NCI-H1417 treated with DMSO at 0.1 percent for 48 hours (cell line): ENCODE measurements around the gene BACE2.
"Not testable (repeated sequence)": the region's sequence is repeated elsewhere in the genome, so short reads cannot be mapped to it uniquely, and the experiment has no call there.

Experiments
- DNase-seq: peaks from one replicate; lab custom pipeline; 2025; lab: John Stamatoyannopoulos, UW

Gene BACE2

GRCh38 chr21:41215856-41216408, 48.0 kb downstream of the BACE2 start:
- DNase-seq: no peak

GRCh38 chr21:41216486-41216885, 48.5 kb downstream of the BACE2 start:
- DNase-seq: no peak

GRCh38 chr21:41217671-41218385, 49.9 kb downstream of the BACE2 start:
- DNase-seq: no peak

- no peak for DNase-seq
Measured at GRCh38 chr21:41219498-41220207, 51.7 kb downstream of the BACE2 start.

- DNase-seq: no peak
Measured at GRCh38 chr21:41220208-41220733, 52.3 kb downstream of the BACE2 start.

- no peak for DNase-seq
Measured at GRCh38 chr21:41222247-41223068, 54.5 kb downstream of the BACE2 start.

GRCh38 chr21:41226853-41227252, 58.9 kb downstream of the BACE2 start:
- no peak for DNase-seq

GRCh38 chr21:41227357-41228005, 59.5 kb downstream of the BACE2 start:
- DNase-seq: no peak

GRCh38 chr21:41228006-41228370, 60.0 kb downstream of the BACE2 start:
- no peak for DNase-seq

GRCh38 chr21:41228492-41228891, 60.5 kb downstream of the BACE2 start:
- no peak for DNase-seq

GRCh38 chr21:41228958-41229357, 61.0 kb downstream of the BACE2 start:
- DNase-seq: no peak

- no peak for DNase-seq
Measured at GRCh38 chr21:41229509-41230248, 61.7 kb downstream of the BACE2 start.

GRCh38 chr21:41230497-41230896, 62.5 kb downstream of the BACE2 start:
- DNase-seq: no peak

GRCh38 chr21:41231060-41231459, 63.1 kb downstream of the BACE2 start:
- DNase-seq: no peak

- no peak for DNase-seq
Measured at GRCh38 chr21:41232013-41232412, 64.1 kb downstream of the BACE2 start.

- DNase-seq: no peak
Measured at GRCh38 chr21:41233916-41234315, 66.0 kb downstream of the BACE2 start.

GRCh38 chr21:41234569-41234968, 66.6 kb downstream of the BACE2 start:
- DNase-seq: no peak

GRCh38 chr21:41235201-41235600, 67.2 kb downstream of the BACE2 start:
- DNase-seq: no peak

- DNase-seq: no peak
Measured at GRCh38 chr21:41236352-41236973, 68.5 kb downstream of the BACE2 start.

GRCh38 chr21:41238081-41238796, 70.3 kb downstream of the BACE2 start:
- DNase-seq: not testable (repeated sequence)
